Hematopoietic multipotent progenitor cell treated with erythropoietin and hydrocortisone succinate and interleukin-3 and kit ligand, for 15 days (in vitro differentiated cells): ENCODE data around the gene WDR70.
"Not testable (repeated sequence)": the region's sequence is repeated elsewhere in the genome, so short reads cannot be mapped to it uniquely, and the experiment has no call there.

Experiments used
- DNase-seq: peaks from one replicate; pipeline ENCODE4 v3.0.0-alpha.2; 2015; ENCODE audit warnings: low spot score

The WDR70 gene

DNA sequence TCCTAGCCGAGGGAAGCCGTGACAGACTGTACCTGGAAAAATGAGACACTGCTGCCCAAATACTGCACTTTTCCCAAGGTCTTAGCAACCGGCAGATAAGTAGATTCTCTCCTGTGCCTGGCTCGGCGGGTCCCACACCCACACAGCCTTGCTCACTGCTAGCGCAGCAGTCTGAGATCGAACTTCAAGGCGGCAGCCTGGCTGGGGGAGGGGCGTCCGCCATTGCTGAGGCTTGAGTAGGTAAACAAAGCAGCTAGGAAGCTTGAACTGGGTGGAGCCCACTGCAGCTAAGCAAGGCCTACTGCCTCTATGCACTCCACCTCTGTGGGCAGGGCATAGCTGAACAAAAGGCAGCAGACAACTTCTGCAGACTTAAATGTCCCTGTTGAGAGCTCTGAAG, 309.8 kb downstream of the WDR70 start:
- DNase-seq, result not testable (repeated sequence)

DNA sequence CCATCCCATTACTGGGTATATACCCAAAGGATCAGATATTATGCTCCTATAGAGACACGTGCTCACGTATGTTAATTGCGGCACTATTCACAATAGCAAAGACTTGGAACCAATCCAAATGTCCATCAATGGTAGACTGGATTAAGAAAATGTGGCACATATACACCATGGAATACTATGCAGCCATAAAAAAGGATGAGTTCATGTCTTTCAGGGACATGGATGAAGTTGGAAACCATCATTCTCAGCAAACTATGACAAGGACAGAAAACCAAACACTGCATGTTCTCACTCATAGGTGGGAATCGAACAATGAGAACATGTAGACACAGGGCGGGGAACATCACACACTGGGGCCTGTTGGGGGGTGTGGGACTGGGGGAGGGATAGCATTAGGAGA, 315.2 kb downstream of the WDR70 start:
- DNase-seq, result not testable (repeated sequence)

DNA sequence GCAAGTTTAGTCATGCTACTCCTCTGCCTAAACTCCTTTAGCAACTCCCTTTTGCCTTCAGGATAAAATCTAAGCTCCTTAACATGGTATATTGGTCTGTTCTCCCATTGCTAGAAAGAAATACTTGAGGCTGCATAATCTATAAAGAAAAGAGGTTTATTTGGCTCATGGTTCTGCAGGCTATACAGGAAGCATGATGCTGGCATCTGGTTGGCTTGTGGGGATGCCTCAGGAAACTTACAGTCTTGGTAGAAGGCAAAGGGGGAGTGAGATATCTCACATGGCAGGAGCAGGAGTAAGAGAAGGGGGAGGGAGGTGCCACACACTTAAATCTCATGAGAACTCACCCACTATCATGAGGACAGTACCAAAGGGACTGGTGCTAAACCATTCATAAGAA, 315.7 kb downstream of the WDR70 start:
- no peak for DNase-seq

DNA sequence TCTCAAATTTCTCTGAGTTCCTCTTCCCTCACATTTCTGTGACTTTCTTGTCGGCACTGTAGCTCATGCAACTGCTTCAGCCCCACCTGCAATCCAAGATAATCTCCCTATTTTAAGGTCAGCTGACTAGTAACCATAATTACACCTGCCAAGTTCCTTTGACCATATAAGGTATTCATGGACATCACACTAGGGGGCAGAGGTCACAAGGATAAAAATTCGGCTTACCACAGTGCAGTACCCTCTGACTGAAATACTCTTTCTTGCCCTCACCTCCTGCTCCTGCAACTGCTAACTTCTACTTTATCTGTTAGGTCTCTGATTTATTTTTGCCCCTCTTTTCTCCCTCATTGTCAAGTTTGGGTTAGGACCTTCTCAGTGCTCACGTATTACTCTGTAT, 316.5 kb downstream of the WDR70 start:
- DNase-seq, result no peak

DNA sequence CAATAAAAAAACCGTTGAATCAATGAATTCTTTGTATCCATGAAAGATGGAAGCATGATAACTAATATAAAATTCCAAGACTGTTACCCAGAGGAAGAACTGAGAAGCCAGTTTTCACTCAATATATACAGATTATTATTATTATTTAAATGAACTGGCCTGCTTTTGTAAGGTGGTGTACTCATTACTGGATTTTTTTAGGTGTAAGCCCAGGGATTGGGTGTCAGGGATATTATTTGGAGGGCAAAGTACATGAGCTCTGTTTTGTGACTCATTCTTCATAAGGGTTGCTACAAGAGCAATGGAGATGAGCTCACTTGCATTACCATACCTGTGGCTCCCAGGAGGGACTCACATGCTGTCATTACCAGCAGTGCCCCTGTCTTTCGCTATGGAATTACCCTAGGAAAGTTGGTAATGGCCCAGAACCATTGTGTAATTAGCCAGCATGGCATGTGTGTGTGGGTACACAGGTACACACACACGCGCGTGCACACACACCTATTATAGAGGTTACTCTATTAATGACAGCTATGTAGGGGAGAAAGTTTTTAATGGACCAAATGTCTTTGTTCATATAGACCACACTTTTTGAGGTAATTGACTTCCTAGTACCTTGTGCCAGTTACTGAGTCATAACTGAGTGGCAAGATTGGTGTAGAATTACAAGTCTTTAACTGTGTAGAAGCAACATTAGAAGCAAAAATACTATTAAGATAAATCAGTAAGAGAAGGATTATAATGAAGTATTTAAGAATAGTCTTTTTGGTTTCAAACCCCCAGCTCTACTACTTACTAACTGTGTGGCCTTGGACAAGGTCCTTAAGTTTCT, 317.3 kb downstream of the WDR70 start:
- DNase-seq, result no peak

DNA sequence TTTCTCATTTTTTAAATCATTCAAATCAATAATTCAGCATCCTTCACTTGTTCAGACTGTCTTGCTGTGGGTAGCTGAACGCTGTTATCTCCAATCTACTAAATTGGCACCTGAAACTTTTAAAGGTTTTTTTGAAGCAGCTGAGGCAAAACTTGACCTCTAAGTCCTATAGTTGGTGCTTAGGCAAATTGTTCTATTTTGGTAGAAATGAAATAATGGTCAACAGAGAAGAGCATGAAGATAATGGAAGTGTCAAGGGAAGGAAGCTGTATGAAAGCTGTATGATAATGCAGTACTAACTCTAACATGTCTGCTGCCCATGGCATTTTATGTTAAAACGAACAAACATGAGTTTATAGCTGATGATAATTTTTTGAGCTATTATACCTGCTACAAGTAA, 322.8 kb downstream of the WDR70 start:
- no peak for DNase-seq

DNA sequence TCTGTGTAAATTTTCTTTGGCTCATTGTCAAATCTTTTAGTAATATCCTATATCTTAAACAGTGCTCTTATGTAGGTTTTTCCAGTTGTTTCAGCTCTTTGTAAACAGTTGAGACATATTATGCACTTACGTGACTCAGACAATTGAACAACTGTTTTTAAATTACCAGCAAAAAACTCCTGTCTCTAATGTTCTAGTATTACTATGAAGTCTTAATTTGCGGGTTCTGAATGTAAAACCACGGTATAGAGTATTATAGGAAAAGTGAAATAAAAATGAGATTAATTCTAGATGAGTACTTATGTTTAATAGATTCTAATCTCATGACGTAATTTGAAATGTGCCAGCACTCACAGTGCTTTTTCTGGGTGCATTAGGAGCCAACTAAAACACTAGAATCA, 324.7 kb downstream of the WDR70 start:
- no peak for DNase-seq

DNA sequence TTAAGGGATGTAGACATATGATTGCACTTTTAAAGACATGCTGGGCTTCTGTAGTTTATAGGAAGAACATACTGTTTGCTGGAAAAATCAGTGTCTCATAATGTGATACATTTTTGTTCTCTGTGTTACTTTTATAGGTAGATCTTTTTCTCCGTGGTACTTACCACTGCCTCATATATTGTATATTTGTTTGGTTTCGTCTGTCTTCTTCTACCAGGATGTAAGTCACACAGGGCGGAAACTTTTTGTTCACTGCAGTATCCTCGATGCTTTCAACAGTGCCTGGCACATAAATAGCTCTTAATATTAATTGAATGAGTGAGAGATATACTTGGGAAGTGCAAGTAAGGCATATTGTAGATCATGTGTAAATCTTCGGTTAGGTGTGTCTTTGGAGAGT, 325.3 kb downstream of the WDR70 start:
- DNase-seq, result no peak

DNA sequence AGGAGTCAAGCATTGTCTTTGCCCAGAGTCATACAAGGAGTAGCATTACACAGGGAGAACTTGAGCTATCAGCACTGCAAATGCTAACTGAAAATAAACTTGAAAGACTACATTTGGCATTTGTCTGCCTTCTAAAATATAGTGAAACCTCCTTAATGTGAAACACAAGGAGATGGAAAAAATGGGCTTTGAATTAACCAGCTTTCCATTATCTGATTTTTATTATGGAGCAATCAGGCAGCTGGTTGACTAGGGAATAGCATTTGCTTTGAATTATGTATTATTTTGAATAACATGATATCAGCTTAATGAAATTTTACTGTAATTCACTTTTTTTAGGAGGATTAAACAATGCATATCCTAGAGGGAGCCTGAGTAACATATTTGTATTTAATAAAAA, 329.9 kb downstream of the WDR70 start:
- no peak for DNase-seq

DNA sequence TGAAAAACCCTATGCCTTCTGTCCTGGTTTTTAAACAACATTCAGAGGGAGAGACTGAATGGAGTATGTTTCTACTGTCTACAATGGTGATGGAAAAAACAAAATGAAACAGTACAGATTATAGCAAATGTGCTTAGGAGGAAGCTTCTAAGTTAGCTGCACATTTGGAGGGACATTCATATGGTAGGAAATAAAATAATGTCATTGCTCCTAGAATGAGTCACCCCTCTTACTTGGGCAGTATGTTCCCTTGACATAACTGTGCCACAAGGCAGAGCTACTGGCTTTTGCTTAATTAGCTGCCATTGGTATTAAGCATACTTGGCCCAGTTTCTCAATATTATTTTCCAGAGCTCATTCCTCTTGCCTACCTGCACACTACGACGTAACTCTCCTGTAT, 331.8 kb downstream of the WDR70 start:
- no peak for DNase-seq

DNA sequence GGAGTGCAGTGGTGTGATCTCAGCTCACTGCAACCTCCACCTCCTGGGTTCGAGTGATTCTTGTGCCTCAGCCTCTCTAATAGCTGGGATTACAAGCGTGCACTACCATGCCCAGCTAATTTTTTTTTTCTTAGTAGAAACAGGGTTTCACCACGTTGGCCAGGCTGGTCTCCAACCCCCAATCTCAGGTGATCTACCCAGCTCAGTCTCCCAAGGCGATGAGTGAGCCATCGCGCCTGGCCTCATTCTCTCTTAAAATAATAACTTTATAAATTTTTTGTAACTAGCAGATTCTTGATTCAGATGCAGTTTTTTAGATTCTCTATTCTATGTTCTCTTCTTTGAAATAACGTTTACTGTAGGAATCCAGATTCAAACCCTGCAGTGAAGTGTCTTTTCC, 333.6 kb downstream of the WDR70 start:
- no peak for DNase-seq

DNA sequence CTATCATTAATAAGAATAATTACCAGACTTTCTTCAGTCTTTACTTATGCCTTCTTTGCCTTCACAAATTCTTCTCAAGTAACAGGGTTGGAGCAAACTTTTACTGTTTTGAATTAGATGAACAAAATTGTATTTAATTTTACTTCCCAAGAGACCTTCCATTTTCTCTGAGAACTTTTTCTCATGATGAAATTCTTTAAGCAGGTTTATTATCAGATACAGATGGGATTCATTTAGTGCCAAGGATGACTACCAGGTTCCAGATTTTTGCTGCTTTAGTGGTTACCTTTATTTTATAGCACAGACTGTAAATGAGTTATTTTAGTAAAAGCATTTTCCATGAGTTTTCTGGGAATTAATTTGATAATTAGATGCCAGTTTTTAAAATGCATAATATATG, 335.6 kb downstream of the WDR70 start:
- DNase-seq, result no peak

DNA sequence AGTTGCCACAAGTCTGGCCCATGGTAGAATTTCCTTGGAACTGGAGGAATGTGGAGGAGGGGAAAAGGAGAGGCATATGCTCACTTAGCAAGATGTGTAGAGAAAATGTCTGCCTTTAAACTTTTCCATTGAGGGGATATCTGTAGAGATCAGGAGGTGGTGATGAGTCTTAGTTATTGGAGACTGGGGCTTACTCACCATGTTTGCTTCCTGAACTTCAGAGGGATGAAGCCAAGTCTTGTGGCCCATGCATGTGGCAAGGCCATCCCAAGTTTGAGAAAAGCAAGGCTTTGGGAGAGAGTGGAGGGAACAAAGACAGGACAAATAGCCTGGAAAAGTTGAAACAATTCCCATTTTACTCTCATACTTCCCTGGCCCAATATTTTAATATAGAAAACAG, 336.2 kb downstream of the WDR70 start:
- no peak for DNase-seq

DNA sequence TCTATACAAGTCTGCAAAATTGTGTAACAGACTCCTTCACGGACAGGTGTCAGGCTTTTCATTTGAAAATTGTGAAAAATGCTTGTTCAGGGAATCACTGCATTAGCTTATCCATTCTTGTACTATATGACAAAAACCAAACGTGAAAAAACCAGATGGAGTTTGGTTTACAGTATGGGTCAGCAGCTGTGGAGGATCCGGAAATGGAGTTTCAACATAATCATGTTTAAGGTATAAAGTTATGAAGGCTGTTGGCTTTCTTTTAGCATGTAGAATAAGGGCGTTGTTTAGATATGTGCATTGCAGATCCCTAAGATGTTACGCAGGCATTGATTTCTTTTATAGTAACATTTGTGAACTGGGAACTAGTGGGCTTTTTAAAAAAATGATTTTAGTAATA, 336.9 kb downstream of the WDR70 start:
- DNase-seq, result no peak

DNA sequence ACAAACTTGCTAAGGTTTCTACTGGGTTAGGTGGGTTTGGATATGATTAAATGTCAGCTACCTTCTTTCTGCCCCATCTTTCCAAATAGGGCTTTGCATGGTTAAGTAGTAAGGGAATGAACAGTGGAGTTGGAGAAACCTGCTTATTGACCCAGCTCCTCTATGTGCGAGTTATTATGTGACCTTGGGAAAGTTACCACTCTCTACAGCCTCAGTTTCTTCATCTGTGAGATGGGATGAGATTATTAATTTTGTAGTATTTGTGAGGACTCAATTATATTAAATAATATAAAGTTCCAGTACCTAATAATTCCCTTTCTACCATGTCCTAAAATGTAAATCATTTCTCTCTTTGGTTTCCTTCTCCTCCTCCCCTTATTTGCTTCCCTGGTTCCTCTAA, 337.3 kb downstream of the WDR70 start:
- no peak for DNase-seq

DNA sequence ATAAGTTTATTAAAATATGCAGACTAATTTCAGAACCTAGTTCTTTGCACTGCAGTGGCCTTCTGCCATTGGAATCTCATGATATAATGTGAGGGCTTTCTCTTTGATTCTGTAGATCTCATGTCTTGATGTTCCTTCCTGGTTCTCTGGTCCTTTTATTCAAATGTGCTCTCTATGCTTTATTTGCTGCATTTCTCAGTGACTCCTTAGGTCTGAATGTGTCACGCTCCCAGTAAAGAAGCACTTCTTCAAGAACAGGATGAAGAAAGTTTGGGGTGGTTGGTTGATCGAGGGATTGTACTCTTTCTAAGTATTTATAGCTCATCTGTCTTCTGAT, 338.1 kb downstream of the WDR70 start:
- DNase-seq, result no peak

DNA sequence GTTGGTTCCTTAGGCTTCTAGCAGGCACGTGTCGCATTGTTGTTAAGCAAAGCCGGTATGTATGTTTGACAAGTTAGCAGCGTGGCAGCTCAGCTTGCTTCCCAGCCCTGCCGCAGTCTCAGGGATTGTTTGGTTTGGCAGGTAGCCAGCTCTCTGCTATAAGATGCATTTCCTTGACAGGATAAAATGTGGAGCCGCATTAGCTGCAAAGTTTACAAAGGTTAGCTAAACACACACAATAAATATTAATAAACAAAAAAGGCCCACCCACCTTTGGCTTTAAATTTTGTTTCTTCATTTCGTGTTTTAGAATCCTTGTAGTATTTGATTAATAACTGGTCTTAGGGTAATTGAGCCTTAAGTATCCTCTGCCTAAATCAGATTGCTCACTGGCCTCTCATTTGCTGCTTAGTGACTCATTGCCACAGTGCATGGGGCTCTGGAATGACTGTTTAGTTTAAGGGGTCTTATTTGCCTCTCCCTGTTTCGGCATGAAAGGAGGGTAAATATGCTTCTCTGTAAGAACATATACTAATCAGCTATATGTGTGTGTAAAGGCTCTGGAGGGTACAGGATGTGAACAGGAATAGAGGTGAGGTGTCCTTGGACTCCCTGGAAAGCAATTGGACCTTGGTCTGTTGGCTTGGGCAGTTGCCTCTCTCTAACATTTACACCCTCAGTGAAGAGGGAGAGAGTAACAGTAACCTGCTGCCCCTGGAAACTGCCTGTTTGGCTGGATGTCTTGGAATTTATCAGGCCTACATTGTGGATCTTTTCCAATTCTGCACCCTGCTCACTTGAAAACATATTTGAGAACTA, 338.7 kb downstream of the WDR70 start:
- DNase-seq, result no peak

DNA sequence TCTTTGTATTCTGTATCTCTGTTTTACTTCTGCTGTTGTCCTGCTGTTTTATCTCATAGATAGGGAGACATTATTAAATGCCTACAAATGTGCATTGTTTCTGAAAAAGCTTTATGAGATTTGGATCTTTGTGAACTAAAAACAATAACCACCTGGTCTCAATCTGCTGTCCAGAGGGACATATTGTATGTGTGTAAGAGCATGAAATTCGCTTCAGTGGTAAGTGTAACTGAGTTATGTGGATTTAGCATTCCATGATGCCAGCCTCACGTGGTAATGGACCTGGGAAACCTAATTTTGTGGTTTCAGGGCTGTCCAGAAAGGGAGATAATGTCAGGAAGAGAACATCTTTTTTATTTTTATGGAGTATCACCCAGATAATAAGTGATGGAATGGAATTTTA, 341.4 kb downstream of the WDR70 start:
- DNase-seq, result no peak

DNA sequence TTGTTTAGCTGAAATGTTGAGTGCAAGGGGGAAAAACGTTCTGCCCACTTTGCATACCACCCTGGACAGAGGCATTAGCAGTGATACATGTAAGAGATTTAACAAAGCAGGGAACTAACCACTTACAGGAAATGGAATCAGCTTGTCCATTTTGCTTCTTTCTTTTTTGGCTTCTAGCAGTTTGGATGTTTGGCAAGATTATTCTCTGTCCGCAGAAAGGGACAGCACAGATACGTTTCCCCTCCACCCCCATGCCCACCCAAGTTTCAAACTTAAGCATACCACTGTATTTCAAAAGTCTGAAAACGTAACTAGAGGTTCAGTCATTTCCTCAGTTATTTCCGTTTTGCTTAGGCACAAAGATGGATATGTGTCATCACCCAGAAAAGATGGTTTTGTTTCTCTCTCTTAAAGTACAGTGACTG, 342.3 kb downstream of the WDR70 start:
- no peak for DNase-seq

DNA sequence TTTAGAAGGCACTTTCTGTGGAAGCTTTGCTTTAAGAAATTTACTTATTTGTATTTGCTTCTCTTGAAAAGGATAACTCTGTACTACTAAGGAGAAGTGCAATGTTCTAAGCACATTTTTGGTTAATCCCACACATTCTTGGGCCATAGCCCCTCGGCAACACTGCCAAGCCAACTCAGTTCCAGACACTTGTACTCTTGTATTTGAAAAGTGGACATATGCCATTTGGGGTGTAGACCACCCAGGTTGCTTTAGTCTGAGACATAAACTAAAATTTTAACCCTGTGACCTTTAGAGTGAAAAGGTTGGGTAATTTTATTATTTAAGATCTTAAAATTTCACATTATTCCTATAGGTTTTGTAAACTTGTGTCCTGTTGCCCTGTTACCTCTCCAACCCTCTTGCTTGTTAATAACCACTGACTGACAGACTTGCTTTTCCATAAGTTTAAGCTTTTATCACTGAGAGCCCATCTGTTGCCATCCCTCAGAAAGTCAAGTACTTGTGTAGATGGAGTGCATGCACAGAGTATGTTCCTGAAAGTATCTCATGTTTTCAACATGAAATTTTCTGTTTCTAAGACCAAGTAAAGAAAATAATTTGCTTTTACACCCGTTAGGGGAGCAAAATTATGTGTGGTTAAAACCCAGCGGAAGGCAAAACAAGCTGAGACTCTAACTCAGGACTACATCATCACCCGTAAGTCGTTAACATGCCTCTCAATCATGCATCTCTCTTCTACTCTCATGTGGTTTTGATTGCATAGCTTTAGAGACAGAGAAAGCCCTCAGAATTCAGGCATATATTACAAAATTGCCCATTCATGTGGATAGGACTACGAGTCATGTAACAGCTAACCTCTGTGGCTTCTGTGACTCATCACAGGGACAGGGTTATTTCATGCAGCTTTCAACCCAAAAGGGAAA, 343.4 kb downstream of the WDR70 start:
- DNase-seq, result no peak

DNA sequence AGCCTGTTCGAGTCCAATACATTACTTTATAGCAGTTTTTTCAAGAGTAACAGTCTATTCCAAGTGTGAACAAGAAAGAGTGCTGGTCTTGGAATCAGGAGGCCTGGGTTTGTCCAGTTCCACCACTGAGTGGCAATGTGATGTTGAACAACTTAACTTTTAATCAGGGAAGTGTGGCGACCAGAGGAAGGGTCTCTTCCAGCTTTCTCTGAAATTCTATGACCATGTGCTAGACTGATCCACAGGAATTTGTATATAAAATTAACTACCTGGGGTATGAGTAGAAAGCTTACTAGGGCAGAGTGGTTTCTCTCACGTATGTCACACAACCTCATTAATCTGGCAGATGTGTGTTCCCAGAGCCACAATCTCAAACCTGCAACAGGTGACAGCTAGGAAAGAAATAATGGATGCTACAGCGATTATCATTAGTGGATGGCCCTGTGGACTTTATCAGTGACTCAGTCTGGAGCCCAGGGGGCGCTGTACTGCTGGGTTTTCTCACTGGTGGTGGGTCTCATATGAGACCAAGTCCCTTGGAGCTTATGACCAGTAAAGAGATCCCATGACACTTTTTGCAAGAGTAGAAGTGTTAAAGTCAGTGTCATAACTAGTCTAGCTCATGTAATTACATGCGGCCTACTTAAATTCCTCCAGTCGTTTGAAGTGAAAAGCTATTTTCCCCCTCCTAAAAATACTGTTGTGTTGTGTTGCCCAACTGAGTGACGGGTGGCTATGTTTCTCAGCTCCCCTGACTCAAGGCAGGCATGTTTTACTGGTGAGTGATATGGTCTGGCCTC, 344.2 kb downstream of the WDR70 start:
- DNase-seq, result peak; percentile 8
